ENCODE data around the gene OTOP3. TPM values are rescaled to one million over a fixed set of nuclear protein-coding genes. Genes with fewer than 3 reads are reported as not detected.

Gene OTOP3
- total RNA-seq, 6 donors from 2014 or later, result not detected

DNA sequence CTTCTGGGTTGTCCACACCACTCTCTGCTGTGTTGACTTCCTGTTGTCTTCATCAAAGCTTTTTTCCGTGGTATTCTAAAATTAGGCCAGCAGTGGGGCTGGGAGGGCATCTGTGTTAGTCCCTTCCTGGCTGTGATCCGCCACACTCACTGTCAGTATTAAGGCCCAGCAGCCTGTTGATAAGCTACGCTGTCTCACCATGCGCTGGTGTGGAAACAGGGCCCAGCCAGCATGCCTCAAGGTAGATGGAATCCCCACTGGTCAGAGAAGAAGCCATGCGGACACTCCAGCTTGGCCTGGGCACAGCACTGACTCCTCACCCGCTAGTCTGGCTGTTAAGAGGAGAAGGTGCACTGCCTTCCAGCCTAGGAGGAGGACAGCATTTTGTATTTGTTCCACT, 63.1 kb downstream of the OTOP3 start:
- Histone ChIP-seq H3K36me3 (peaks cover 0 to 42% (median 25%) of the 10 kb centered on the region in 4 donors), H3K9me3 (no peaks in the 10 kb centered on the region), H3K4me3 (no peak overlapping the region), H3K4me1 (peaks cover 0 to 4% (median under 1%) of the 10 kb centered on the region in 4 donors), H3K27me3 (no peaks in the 10 kb centered on the region), H3K27ac (no peak overlapping the region)
- ATAC-seq (ENCODE audit: low FRiP score in 2 of 2) (no peak), DNase-seq (no peak)
- TF ChIP-seq POLR2AphosphoS5 (IDR thresholded peaks at IDR 0.05), result no peak
- TF ChIP-seq, protein P1, sequence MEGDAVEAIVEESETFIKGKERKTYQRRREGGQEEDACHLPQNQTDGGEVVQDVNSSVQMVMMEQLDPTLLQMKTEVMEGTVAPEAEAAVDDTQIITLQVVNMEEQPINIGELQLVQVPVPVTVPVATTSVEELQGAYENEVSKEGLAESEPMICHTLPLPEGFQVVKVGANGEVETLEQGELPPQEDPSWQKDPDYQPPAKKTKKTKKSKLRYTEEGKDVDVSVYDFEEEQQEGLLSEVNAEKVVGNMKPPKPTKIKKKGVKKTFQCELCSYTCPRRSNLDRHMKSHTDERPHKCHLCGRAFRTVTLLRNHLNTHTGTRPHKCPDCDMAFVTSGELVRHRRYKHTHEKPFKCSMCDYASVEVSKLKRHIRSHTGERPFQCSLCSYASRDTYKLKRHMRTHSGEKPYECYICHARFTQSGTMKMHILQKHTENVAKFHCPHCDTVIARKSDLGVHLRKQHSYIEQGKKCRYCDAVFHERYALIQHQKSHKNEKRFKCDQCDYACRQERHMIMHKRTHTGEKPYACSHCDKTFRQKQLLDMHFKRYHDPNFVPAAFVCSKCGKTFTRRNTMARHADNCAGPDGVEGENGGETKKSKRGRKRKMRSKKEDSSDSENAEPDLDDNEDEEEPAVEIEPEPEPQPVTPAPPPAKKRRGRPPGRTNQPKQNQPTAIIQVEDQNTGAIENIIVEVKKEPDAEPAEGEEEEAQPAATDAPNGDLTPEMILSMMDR (IDR thresholded peaks at IDR 0.05), result no peak
- no peak for TF ChIP-seq POLR2A (IDR thresholded peaks at IDR 0.05)
- TF ChIP-seq EP300 (IDR thresholded peaks at IDR 0.05), result no peak
- 72 to 79% methylated on average over 6 of the region's 6 CpGs for WGBS, 2 donors

DNA sequence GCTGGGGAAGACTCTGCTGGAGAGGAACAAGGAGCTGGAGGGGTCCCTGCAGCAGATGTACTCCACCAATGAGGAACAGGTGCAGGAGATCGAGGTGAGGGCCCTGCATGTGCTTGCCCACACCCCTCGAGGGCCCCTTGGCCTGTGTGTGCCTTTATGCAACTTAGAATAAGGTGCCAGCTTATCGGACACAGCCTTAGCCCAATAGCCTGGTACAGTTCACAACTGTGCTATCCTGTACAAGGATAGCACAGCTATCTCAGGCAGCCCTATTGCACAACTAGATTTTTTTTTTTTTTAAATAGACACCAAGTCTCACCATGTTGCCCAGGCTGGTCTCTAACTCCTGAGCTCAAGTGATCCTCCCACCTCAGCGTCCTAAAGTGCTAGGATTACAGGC, 63.8 kb downstream of the OTOP3 start:
- H3K4me3 ChIP-seq, result no peak overlapping the region
- 85 to 96% methylated on average over 3 to 4 of the region's 4 CpGs for WGBS, 2 donors
- ATAC-seq (ENCODE audit: low FRiP score in 2 of 2) (no peak), DNase-seq (no peak)
- H3K9me3 ChIP-seq, result no peaks in the 10 kb centered on the region
- no peaks in the 10 kb centered on the region for H3K27me3 ChIP-seq
- TF ChIP-seq, protein P1 (IDR thresholded peaks at IDR 0.05), result no peak
- no peak for TF ChIP-seq POLR2AphosphoS5 (IDR thresholded peaks at IDR 0.05)
- TF ChIP-seq EP300 (IDR thresholded peaks at IDR 0.05), result no peak
- TF ChIP-seq POLR2A (IDR thresholded peaks at IDR 0.05), result no peak
- peaks cover 0 to 50% (median 30%) of the 10 kb centered on the region in 4 donors for H3K36me3 ChIP-seq
- H3K27ac ChIP-seq, result no peak overlapping the region
- H3K4me1 ChIP-seq, result no peaks in the 10 kb centered on the region

Other genes with a start within 250 kb of the OTOP3 start
- 10 to 100 TPM; 14.5 to 70.2 (median 33.4) TPM for gene CD300LF, start 223.0 kb upstream of the OTOP3 start, total RNA-seq
- 1 to 10 TPM; 1.1 to 7.1 (median 3.7) TPM for gene RAB37, start 198.6 kb upstream of the OTOP3 start, total RNA-seq
- gene NHERF1, start 187.3 kb upstream of the OTOP3 start, total RNA-seq, result 10 to 100 TPM; 21.6 to 49.4 (median 34.8) TPM
- 10 to 100 TPM; 16.1 to 78.6 (median 41.7) TPM for gene NAT9, start 159.6 kb upstream of the OTOP3 start, total RNA-seq
- gene GRIN2C, start 76.0 kb upstream of the OTOP3 start, total RNA-seq, result under 1 TPM in 1 of 6 donors, not detected in 5; 0.17 TPM
- 10 to 100 TPM in 3 of 6 donors, 1 to 10 TPM in 3; 6.8 to 15.1 (median 10.8) TPM for gene FDXR, start 62.9 kb upstream of the OTOP3 start, total RNA-seq
- not detected for gene FADS6, start 42.3 kb upstream of the OTOP3 start, total RNA-seq
- under 1 TPM in 1 of 6 donors, not detected in 5; 0.13 TPM for gene USH1G, start 12.6 kb upstream of the OTOP3 start, total RNA-seq
- not detected for gene OTOP2, start 11.6 kb upstream of the OTOP3 start, total RNA-seq
- 10 to 100 TPM; 21.6 to 60.8 (median 33.3) TPM for gene HID1, start 36.9 kb downstream of the OTOP3 start, total RNA-seq
- 10 to 100 TPM; 15.6 to 48.8 (median 24.7) TPM for gene CDR2L, start 51.7 kb downstream of the OTOP3 start, total RNA-seq
- gene MRPL58, start 76.8 kb downstream of the OTOP3 start, total RNA-seq, result 10 to 100 TPM; 10.5 to 41.0 (median 21.8) TPM
- 100 to 1,000 TPM; 126 to 198 (median 186) TPM for gene ATP5PD, start 111.1 kb downstream of the OTOP3 start, total RNA-seq
- 10 to 100 TPM; 17.8 to 26.1 (median 22.9) TPM for gene KCTD2, start 111.3 kb downstream of the OTOP3 start, total RNA-seq
- gene SLC16A5, start 152.1 kb downstream of the OTOP3 start, total RNA-seq, result 100 to 1,000 TPM in 4 of 6 donors, 10 to 100 TPM in 2; 40.6 to 234 (median 123) TPM
- gene ARMC7, start 174.1 kb downstream of the OTOP3 start, total RNA-seq, result 10 to 100 TPM in 5 of 6 donors, 1 to 10 TPM in 1; 7.3 to 29.5 (median 16.6) TPM
- gene NT5C, start 195.8 kb downstream of the OTOP3 start, total RNA-seq, result 100 to 1,000 TPM in 2 of 6 donors, 10 to 100 TPM in 4; 46.4 to 113 (median 76.6) TPM
- 100 to 1,000 TPM in 1 of 6 donors, 10 to 100 TPM in 5; 44.0 to 118 (median 70.1) TPM for gene JPT1, start 218.6 kb downstream of the OTOP3 start, total RNA-seq
- gene SUMO2, start 247.1 kb downstream of the OTOP3 start, total RNA-seq, result 100 to 1,000 TPM in 2 of 6 donors, 10 to 100 TPM in 4; 19.9 to 343 (median 64.9) TPM